Measurements from ENCODE around the gene FZR1. TPM values are rescaled to one million over a fixed set of nuclear protein-coding genes. Genes with fewer than 3 reads are reported as not detected.

The FZR1 gene
- total RNA-seq, 2 donors from 2014 or later = 29.6 to 33.8 TPM

DNA sequence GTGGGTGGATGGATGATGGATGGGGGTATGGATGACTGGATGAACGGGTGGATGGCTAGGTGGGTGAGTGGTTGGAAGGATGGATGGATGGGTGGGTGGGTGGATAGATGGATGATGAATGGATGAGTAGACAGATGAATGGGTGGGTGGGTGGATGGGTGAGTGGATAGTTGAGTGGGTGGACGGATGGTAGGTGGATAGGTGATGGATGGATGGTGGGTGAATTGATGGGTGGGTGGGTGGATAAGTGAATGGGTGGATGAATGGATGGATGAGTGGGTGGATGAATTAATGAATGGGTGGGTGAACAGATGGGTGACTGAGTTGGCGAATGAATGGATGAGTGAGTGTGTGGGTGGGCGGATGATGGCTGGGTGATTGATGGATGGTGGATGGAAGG lies 30.7 kb upstream of the FZR1 start:
- DNase-seq (ENCODE audit: low spot score) = no peak
- Histone ChIP-seq H3K4me1 (ENCODE audit: control insufficient read depth in 1 of 2, low read depth in 2 of 2) (peaks cover 5 to 17% of the 10 kb centered on the region in 2 donors), H3K4me3 (no peak overlapping the region), H3K27me3 (replicated peaks; ENCODE audit: insufficient read depth) (no peaks in the 10 kb centered on the region), H3K9me3 (no peaks in the 10 kb centered on the region), H3K27ac (no peak overlapping the region), H3K36me3 (no peaks in the 10 kb centered on the region)
- no peak for ATAC-seq (ENCODE audit: insufficient number of reproducible peaks, low FRiP score, low read depth)
- TF ChIP-seq, protein P1, sequence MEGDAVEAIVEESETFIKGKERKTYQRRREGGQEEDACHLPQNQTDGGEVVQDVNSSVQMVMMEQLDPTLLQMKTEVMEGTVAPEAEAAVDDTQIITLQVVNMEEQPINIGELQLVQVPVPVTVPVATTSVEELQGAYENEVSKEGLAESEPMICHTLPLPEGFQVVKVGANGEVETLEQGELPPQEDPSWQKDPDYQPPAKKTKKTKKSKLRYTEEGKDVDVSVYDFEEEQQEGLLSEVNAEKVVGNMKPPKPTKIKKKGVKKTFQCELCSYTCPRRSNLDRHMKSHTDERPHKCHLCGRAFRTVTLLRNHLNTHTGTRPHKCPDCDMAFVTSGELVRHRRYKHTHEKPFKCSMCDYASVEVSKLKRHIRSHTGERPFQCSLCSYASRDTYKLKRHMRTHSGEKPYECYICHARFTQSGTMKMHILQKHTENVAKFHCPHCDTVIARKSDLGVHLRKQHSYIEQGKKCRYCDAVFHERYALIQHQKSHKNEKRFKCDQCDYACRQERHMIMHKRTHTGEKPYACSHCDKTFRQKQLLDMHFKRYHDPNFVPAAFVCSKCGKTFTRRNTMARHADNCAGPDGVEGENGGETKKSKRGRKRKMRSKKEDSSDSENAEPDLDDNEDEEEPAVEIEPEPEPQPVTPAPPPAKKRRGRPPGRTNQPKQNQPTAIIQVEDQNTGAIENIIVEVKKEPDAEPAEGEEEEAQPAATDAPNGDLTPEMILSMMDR (IDR thresholded peaks at IDR 0.05) = no peak

DNA sequence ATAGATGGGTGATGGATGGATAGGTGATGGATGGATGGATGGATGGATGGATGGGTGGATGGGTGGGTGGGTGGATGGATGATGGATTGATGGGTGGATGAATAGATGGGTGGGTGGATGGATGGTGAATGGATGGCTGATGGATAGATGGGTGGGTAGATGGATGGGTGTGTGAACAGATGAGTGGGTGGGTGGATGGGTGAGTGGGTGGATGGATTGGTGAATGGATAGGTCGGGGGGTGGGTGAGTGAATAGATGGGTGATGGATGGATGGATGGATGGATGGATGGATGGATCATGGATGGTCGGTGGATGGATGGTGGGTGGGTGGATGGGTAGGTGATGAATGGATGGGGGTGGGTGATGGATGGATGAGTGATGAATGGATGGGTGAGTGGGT lies 29.3 kb upstream of the FZR1 start:
- TF ChIP-seq, protein P1 (IDR thresholded peaks at IDR 0.05) = no peak
- Histone ChIP-seq H3K4me3 (no peak overlapping the region), H3K9me3 (no peaks in the 10 kb centered on the region), H3K36me3 (no peaks in the 10 kb centered on the region), H3K4me1 (ENCODE audit: control insufficient read depth in 1 of 2, low read depth in 2 of 2) (peaks cover 5 to 11% of the 10 kb centered on the region in 2 donors), H3K27ac (no peak overlapping the region), H3K27me3 (replicated peaks; ENCODE audit: insufficient read depth) (no peaks in the 10 kb centered on the region)
- ATAC-seq (ENCODE audit: insufficient number of reproducible peaks, low FRiP score, low read depth) (no peak), DNase-seq (ENCODE audit: low spot score) (no peak)

DNA sequence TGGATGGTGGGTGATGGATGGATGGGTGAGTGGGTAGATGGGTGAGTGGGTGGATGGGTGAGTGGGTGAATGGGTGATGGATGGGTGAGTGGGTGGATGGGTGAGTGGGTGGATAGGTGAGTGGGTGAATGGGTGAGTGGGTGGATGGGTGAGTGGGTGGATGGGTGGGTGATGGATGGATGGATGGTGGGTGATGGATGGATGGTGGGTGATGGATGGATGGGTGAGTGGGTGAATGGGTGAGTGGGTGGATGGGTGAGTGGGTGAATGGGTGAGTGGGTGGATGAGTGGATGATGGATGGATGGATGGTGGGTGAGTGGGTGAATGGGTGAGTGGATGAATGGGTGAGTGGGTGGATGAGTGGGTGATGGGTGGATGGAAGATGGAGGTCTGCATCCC lies 28.6 kb upstream of the FZR1 start:
- ATAC-seq (ENCODE audit: insufficient number of reproducible peaks, low FRiP score, low read depth) (no peak), DNase-seq (ENCODE audit: low spot score) (no peak)

DNA sequence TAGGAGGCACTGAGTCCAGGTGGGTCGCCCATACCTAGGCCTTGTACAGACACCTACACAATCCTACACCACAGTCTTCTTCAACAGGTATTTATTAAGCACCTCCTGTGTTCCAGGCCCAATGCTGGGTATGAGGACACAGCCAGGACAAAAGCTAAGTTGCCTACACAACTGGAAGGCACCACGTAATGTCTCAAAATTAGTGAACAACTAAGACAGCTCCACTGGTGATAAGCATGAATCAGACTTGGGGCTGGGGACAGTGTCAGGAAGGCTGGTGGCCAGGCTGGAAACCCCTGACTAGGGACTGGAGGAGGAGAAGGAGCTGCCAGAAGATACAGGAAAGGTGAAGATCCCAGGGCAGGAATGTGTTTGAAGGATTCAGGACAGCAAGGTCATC lies 28.2 kb upstream of the FZR1 start:
- TF ChIP-seq, protein P1 (IDR thresholded peaks at IDR 0.05) = no peak
- no peak overlapping the region for H3K27ac ChIP-seq
- DNase-seq (ENCODE audit: low spot score) (no peak), ATAC-seq (ENCODE audit: insufficient number of reproducible peaks, low FRiP score, low read depth) (no peak)
- no peaks in the 10 kb centered on the region for H3K9me3 ChIP-seq
- no peaks in the 10 kb centered on the region for H3K36me3 ChIP-seq
- H3K27me3 ChIP-seq (replicated peaks; ENCODE audit: insufficient read depth) = no peaks in the 10 kb centered on the region
- no peak overlapping the region for H3K4me3 ChIP-seq
- peaks cover 0 to under 1% of the 10 kb centered on the region in 2 donors for H3K4me1 ChIP-seq (ENCODE audit: control insufficient read depth in 1 of 2, low read depth in 2 of 2)

More for the DNA sequence above, 28.6 kb upstream of the FZR1 start:
- H3K27me3 ChIP-seq (replicated peaks; ENCODE audit: insufficient read depth) = no peaks in the 10 kb centered on the region
- H3K36me3 ChIP-seq = no peaks in the 10 kb centered on the region
- TF ChIP-seq, protein P1 (IDR thresholded peaks at IDR 0.05) = no peak
- no peak overlapping the region for H3K27ac ChIP-seq
- no peak overlapping the region for H3K4me3 ChIP-seq
- H3K4me1 ChIP-seq (ENCODE audit: control insufficient read depth in 1 of 2, low read depth in 2 of 2) = peaks cover 0 to 5% of the 10 kb centered on the region in 2 donors
- no peaks in the 10 kb centered on the region for H3K9me3 ChIP-seq

DNA sequence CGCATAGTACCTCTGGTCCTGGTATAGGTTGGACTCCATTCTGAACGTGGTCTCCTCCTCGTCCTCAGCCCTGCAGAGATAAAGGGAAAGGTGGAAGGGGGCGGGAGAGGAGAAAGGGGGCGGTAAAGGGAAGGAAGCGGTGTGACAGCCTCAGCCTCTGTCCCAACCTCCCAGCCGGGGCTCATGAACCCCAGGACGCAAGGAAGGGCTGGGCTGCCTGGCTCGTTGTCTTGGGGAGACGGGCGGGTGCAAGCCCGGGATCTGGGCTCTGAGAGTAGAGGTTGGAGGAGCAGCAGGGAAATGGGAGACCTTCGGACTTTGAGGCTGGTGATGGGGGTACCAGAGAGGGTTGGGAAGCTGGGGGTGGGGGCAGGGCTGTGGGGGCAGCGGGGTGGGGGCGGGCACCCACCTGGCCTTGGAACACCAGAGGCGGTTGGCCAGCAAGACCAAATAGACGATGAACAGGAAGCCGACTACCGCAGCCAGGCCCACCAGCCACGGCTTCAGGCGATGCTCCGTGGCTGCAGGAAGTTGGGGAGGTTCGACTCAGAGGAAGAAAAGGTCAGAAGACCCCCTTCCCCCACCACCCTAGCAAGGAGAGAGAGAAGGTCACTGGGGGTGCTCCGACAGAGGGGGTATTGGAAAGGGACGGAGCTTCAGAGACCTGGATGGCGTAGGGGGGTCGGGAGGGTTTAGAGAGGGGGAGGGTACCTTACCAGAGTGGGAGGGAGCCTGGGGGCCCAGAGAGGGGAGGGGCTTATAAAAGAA lies 27.5 kb upstream of the FZR1 start:
- ATAC-seq (ENCODE audit: insufficient number of reproducible peaks, low FRiP score, low read depth) = no peak
- H3K27me3 ChIP-seq (replicated peaks; ENCODE audit: insufficient read depth) = no peaks in the 10 kb centered on the region
- TF ChIP-seq, protein P1 (IDR thresholded peaks at IDR 0.05) = no peak

More for the DNA sequence above, 27.5 kb upstream of the FZR1 start:
- H3K4me3 ChIP-seq = no peak overlapping the region
- DNase-seq (ENCODE audit: low spot score) = no peak
- no peaks in the 10 kb centered on the region for H3K36me3 ChIP-seq
- no peaks in the 10 kb centered on the region for H3K9me3 ChIP-seq
- no peak overlapping the region for H3K27ac ChIP-seq
- H3K4me1 ChIP-seq (ENCODE audit: control insufficient read depth in 1 of 2, low read depth in 2 of 2) = no peaks in the 10 kb centered on the region
